ENCODE results near the gene SLC16A3. TPM values are rescaled to one million over a fixed set of nuclear protein-coding genes. Genes with fewer than 3 reads are reported as not detected.

The SLC16A3 gene
- total and polyA plus RNA-seq, 2 experiments from 2014 or later, result 3.5 to 10.6 TPM

DNA sequence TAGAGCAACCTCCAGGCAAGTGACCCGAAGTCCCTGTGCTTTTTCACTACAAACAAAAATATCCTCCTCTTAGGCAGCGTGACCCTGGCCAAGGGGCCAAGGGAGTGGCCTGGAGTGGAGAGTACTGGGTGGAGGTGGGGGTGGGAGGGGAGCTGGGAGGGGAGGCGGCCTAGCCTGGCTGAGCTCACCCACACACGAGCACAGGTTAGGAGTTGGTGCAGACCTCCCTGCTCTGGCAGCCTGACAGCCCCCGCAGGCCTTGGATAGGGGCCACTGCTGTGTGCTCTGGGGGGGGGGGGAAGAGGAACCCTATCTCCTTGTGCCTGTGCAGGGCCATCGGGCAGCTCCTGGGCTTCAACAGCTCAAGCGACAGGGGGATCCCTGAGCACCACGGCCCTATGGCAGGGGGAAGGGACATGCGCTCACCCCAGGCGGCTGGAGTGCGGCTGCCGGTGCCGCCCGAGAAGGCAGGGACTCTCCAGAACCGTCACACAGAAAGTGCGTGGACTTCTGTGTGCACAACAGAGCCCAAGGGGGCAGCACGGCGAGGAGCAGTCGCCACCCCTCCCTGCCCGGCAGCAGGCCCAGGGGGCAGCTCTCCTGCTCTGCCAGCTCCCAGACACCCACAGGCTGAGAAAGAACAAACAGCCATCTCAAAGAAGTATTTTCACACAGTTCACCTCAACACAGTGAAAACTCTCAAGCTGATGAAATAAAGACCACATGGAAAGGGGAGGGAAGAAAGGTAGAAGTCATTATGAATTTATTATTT, 13.3 kb downstream of the SLC16A3 start (continued):
- TF ChIP-seq ZNF331 (CRISPR knock-in tag; IDR thresholded peaks at IDR 0.05; ENCODE audit: low read depth) (no peak), STAT1 (IDR thresholded peaks at IDR 0.05; ENCODE audit: unreplicated experiment) (no peak)

DNA sequence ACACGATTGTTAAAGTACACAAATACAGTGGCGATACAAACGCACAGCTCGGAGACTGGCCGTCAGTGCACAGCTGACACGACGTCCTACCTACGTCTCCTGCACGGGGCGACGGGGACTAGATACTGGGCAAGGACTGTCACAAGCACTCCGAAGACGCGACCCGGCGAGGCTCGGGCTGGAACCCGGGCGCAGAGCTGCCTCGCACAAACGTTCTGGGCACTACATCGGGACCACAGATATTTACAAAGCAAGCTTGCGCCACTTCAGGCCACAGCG, 13.8 kb downstream of the SLC16A3 start:
- no peak for DNase-seq (ENCODE audit: low spot score)
- Histone ChIP-seq H3K4me3 (no peak overlapping the region), H3K36me3 (ENCODE audit: insufficient read depth) (peaks cover 12% of the 10 kb centered on the region), H3K79me2 (replicated peaks; ENCODE audit: insufficient read depth) (peaks cover 18% of the 10 kb centered on the region), H4K20me1 (replicated peaks; ENCODE audit: insufficient read depth) (peaks cover 24% of the 10 kb centered on the region), H3K27ac (ENCODE audit: low read depth) (no peak overlapping the region), H3F3A (replicated peaks; ENCODE audit: low read depth) (0 out of 2 replicates have a peak, but pooled peaks cover 9% of the 10 kb centered on the region), H3K4me1 (ENCODE audit: insufficient read depth) (no peaks in the 10 kb centered on the region; the same call in 1 of the 2 replicates), H3K27me3 (ENCODE audit: insufficient read depth) (no peaks in the 10 kb centered on the region), H3K4me2 (no peak overlapping the region), H3K9me2 (ENCODE audit: insufficient read depth) (no peaks in the 10 kb centered on the region), H2AFZ (no peak overlapping the region)
- no peak overlapping the region for H3K27ac Mint-ChIP-seq
- no peak overlapping the region for H3K4me3 Mint-ChIP-seq
- peaks cover 7% of the 10 kb centered on the region for H3K4me1 Mint-ChIP-seq
- ATAC-seq, result no peak
- peaks cover 15% of the 10 kb centered on the region for H3K27me3 Mint-ChIP-seq (ENCODE audit: insufficient read depth, low read depth, poor library complexity)
- no peaks in the 10 kb centered on the region; the same call in 2 of the 3 replicates for H3K9me3 Mint-ChIP-seq
- peaks cover 52% of the 10 kb centered on the region for H3K36me3 Mint-ChIP-seq (ENCODE audit: low read depth)
- TF ChIP-seq EZH2phosphoT487 (IDR thresholded peaks at IDR 0.05; ENCODE audit: unreplicated experiment) (no peak), ZNF331 (CRISPR knock-in tag; IDR thresholded peaks at IDR 0.05; ENCODE audit: low read depth) (no peak), REST (IDR thresholded peaks at IDR 0.05; ENCODE audit: unreplicated experiment) (no peak), STAT1 (IDR thresholded peaks at IDR 0.05; ENCODE audit: unreplicated experiment) (no peak), NANOG (IDR thresholded peaks at IDR 0.05; ENCODE audit: borderline replicate concordance) (no peak), POLR2AphosphoS5 (IDR thresholded peaks at IDR 0.05; ENCODE audit: low read depth) (no peak), CREB1 (CRISPR knock-in tag; IDR thresholded peaks at IDR 0.05; ENCODE audit: low read depth) (no peak), JUNB (IDR thresholded peaks at IDR 0.05; ENCODE audit: unreplicated experiment) (no peak), ZNF114 (CRISPR knock-in tag; IDR thresholded peaks at IDR 0.05) (no peak), EZH2 (IDR thresholded peaks at IDR 0.05; ENCODE audit: low read depth, unreplicated experiment) (no peak)
- TF ChIP-seq, protein P1, sequence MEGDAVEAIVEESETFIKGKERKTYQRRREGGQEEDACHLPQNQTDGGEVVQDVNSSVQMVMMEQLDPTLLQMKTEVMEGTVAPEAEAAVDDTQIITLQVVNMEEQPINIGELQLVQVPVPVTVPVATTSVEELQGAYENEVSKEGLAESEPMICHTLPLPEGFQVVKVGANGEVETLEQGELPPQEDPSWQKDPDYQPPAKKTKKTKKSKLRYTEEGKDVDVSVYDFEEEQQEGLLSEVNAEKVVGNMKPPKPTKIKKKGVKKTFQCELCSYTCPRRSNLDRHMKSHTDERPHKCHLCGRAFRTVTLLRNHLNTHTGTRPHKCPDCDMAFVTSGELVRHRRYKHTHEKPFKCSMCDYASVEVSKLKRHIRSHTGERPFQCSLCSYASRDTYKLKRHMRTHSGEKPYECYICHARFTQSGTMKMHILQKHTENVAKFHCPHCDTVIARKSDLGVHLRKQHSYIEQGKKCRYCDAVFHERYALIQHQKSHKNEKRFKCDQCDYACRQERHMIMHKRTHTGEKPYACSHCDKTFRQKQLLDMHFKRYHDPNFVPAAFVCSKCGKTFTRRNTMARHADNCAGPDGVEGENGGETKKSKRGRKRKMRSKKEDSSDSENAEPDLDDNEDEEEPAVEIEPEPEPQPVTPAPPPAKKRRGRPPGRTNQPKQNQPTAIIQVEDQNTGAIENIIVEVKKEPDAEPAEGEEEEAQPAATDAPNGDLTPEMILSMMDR (conservative IDR thresholded peaks at IDR 0.05; ENCODE audit: low read depth in 2 of 2), result no peak
- TF ChIP-seq, protein P2, sequence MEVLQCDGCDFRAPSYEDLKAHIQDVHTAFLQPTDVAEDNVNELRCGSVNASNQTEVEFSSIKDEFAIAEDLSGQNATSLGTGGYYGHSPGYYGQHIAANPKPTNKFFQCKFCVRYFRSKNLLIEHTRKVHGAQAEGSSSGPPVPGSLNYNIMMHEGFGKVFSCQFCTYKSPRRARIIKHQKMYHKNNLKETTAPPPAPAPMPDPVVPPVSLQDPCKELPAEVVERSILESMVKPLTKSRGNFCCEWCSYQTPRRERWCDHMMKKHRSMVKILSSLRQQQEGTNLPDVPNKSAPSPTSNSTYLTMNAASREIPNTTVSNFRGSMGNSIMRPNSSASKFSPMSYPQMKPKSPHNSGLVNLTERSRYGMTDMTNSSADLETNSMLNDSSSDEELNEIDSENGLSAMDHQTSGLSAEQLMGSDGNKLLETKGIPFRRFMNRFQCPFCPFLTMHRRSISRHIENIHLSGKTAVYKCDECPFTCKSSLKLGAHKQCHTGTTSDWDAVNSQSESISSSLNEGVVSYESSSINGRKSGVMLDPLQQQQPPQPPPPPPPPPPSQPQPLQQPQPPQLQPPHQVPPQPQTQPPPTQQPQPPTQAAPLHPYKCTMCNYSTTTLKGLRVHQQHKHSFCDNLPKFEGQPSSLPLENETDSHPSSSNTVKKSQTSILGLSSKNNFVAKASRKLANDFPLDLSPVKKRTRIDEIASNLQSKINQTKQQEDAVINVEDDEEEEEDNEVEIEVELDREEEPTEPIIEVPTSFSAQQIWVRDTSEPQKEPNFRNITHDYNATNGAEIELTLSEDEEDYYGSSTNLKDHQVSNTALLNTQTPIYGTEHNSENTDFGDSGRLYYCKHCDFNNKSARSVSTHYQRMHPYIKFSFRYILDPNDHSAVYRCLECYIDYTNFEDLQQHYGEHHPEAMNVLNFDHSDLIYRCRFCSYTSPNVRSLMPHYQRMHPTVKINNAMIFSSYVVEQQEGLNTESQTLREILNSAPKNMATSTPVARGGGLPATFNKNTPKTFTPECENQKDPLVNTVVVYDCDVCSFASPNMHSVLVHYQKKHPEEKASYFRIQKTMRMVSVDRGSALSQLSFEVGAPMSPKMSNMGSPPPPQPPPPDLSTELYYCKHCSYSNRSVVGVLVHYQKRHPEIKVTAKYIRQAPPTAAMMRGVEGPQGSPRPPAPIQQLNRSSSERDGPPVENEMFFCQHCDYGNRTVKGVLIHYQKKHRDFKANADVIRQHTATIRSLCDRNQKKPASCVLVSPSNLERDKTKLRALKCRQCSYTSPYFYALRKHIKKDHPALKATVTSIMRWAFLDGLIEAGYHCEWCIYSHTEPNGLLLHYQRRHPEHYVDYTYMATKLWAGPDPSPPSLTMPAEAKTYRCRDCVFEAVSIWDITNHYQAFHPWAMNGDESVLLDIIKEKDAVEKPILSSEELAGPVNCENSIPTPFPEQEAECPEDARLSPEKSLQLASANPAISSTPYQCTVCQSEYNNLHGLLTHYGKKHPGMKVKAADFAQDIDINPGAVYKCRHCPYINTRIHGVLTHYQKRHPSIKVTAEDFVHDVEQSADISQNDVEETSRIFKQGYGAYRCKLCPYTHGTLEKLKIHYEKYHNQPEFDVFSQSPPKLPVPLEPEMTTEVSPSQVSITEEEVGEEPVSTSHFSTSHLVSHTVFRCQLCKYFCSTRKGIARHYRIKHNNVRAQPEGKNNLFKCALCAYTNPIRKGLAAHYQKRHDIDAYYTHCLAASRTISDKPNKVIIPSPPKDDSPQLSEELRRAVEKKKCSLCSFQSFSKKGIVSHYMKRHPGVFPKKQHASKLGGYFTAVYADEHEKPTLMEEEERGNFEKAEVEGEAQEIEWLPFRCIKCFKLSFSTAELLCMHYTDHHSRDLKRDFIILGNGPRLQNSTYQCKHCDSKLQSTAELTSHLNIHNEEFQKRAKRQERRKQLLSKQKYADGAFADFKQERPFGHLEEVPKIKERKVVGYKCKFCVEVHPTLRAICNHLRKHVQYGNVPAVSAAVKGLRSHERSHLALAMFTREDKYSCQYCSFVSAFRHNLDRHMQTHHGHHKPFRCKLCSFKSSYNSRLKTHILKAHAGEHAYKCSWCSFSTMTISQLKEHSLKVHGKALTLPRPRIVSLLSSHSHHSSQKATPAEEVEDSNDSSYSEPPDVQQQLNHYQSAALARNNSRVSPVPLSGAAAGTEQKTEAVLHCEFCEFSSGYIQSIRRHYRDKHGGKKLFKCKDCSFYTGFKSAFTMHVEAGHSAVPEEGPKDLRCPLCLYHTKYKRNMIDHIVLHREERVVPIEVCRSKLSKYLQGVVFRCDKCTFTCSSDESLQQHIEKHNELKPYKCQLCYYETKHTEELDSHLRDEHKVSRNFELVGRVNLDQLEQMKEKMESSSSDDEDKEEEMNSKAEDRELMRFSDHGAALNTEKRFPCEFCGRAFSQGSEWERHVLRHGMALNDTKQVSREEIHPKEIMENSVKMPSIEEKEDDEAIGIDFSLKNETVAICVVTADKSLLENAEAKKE (CRISPR knock-in tag; IDR thresholded peaks at IDR 0.05), result no peak

Measured in GM23338 (cell line).